ENCODE results near the gene THAP12.

- TF ChIP-seq EZH2 (IDR thresholded peaks at IDR 0.05; ENCODE audit: borderline replicate concordance, insufficient read depth, low read depth, low read length, poor library complexity, severe bottlenecking), result no peak
- TF ChIP-seq CTCF (IDR thresholded peaks at IDR 0.05), result no peak
These were observed 67.7 kb downstream of the THAP12 start for GRCh38 chr11:76313271-76313670.

Data from B cell (primary cell).